HuH-7 (cell line): ENCODE data around the gene U2AF1L4.
A peak's percentile ranks its signal among the peaks of the same experiment; 100 is the strongest.

Experiments
- DNase-seq: peaks from one replicate; pipeline ENCODE4 v3.0.0; 2011; ENCODE audit warnings: low spot score

The U2AF1L4 gene

GRCh38 chr19:35745328-35746086, at the start of gene U2AF1L4, which contains the start of gene PSENEN:
TSS of gene U2AF1L4 (minus strand) at chr19:35745418. CDS start at chr19:35745391, 27 bp downstream.
TSS of gene PSENEN (plus strand) at chr19:35745651. CDS start at chr19:35745931, 280 bp downstream.
- DNase-seq = peak; percentile 93

DNA sequence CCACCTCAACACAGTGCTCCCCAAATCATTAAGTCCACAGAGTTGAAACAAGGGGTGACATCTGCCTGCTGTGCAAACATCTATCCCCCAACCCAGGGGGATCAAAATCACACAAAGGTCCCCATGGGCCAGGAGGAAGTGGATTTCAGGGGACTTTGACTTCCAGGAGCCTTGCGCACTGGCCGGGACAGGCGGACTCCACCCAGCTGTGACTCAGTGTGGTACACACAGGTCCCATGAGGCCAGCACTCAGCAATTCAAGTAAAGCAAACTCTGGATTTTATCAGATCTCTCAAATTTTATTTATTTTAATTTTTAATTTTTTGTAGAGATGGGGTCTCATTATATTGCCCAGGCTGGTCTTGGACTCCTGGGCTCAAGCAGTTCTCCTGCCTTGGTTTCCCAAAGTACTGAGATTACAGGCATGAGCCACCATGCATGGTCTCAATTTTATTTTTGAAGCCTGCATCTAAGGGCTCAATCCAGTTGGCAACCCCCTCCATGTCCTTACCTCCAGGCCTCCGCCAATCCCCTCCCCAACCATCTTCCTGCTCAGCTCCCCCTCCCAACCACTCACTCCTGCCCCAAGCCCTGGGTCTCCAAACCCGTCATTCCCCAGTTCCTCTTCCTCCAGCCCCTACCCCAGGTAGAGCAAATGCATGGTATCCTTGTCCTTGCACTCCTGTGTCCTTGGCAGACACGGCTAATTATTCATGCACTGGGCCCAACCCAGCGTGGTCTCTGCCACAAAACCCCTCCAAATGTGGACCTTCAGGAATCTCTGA, 48.4 kb upstream of the U2AF1L4 start:
- no peak for DNase-seq

DNA sequence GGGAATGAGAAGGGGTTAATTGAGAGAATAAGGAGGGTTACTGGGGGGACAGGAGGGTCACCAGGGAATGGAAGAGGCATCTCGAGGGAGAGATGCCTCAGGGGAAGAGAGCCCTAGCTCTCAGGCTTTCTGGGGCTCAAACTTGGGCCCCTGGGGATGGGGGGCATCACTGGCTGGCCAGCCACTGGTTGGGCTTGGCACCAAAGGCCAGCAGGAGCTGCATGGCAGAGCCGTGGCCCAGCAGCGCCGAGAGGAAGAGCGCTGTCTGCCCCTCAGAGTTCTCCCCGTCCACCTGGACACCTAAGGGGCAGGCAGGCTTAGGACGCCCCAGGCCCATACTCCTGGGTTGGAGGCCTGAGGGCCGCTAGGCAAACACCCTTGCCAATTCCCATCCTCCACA, 47.7 kb upstream of the U2AF1L4 start:
- DNase-seq = no peak

- DNase-seq = no peak
Measured at GRCh38 chr19:35792312-35792711, 47.1 kb upstream of the U2AF1L4 start.

DNA sequence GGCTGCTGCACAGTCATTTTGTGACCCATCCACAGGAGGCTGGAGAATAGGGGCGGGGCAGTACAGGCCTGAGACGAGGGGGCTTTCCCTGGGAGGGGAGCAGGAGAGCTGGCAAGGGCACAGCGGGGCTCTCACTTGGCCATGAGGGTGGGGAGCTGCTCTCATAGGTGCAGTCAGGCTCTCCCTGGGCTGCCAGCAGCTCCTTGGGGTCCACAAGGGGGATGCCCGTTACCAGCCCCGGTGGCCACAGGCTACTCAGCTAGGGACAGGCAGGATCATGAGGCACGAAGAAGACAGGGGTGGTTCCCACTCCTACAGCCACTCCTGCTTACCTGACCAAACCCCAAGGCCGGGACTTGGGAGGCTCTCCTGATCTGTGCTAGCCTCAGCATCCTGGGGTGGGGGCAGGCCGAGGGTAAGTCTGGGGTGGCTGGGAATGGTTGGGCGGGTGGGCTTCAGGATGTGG, 46.6 kb upstream of the U2AF1L4 start:
- DNase-seq = no peak

DNA sequence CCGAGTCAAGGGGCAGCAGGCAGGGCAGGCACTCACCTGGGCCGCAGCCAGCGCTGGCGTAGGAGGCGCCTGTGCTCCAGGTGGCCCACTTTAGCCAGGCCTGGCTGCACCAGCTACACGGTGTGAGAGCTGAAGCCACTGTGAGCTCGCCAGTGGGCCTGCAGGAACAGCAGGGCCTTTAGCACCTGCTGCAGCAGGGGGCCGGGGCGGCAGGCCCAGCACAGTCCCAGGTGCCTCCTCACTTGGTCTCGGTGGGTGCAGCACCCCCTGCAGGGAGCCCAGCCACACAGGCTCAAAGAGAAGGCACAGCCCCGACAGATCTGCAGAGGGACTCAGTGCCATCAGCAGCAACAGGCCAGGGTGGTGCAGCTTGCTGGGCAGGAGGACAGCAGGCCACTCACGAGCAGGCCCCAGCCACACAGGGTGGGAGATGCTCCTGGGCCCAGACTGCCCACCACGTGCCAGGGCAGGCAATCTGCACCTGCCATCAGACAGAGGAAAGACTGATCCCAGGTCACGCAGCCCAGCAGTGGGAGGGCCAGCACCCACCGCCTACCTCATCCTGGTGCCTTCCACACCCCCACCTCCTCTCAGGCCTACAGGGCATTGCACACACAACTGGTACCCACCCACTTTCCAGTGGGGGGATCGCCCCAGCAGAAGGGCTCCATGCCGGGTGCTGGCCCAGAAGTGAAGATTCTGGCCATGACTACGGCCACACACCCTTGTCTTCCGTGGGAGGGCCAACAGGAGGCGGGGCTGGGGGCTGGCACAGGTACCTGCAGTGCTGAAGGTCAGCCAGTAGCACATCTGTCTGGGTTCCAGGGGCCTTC, 46.0 kb upstream of the U2AF1L4 start:
- DNase-seq = peak; percentile 80

- DNase-seq = no peak
Measured at GRCh38 chr19:35789978-35790944, 45.0 kb upstream of the U2AF1L4 start.

GRCh38 chr19:35789195-35789977, 44.2 kb upstream of the U2AF1L4 start:
- DNase-seq = no peak

DNA sequence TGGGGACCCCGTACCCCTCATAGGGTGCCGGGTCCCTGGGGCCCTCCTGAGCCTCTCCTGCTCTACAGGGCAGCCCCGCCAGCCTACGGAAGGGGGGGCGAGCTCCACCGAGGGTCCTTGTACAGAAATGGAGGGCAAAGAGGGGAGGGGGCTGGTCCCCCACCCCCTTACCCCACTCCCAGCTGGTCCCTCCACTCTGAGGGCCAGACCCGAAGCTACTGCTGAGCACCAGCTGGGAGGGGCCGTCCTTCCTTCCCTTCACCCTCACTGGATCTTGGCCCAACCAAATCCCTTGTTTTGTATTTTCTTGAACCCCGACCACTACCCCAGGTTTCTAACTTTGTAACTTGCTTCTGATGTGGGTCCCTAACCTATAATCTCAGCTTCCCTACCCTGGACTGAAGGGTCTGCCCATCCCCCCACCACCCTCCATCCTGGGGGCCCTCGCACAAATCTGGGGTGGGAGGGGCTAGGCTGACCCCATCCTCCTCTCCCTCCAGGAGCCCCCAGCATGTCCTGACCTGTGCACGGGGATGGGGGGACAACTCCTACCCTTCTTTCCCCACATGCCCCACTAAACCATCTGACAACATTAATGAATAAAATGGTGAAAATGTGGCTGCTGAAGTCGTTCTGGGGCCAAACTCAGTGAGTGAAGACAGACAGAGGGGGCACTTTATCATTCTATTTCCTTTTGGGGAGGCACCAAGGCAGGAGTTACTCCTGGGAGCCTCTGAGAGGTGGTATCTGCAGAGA, 43.2 kb upstream of the U2AF1L4 start:
- DNase-seq = no peak

GRCh38 chr19:35787227-35787799, 42.1 kb upstream of the U2AF1L4 start:
- DNase-seq = no peak

GRCh38 chr19:35786299-35787160, 41.3 kb upstream of the U2AF1L4 start:
- DNase-seq = peak; percentile 78

GRCh38 chr19:35785339-35785627, 40.1 kb upstream of the U2AF1L4 start:
- no peak for DNase-seq

- DNase-seq = no peak
Measured at GRCh38 chr19:35784503-35785338, 39.5 kb upstream of the U2AF1L4 start.

DNA sequence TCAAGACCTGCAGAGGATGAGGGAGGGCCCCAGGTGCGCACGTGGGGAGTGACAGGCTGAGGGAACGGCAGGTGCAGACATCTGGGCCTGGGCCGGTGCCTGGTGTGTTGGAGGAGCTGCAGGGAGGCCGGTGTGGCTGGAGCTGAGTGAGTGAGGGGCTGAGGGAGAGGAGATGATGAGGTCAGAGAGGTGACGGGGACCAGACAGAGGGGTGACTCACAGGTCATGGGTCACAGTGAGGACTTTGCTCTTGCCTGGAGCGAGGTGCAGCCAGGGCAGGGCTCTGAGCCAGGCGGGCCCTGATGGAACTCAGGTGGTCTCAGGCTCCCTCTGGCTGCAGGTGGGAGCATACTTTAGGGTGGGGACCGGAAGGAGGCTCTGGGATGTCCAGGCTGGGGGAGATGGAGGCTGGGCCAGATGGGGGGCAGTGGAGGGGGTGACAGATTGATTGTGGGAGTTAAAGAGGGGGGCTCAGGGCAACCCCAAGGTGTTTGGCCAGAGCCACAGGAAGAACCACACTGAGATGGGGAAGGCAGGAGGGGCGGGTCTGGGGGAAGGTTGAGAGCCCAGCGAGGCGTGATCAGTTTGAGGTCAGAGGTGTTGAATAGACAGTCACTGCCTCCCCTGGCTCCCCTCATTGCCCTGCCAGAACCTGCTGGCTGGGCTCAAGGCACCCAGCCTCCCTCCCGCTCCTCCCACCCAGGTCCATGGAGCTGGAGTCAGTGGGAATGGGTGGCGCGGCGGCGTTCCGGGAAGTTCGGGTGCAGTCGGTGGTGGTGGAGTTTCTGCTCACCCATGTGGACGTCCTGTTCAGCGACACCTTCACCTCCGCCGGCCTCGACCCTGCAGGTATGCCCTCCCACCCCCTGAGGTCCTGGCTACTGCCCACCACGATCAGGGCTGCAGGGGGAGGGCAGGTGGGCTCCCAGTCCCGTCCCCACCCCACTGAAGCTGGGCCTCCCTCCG, 38.5 kb upstream of the U2AF1L4 start:
- no peak for DNase-seq

DNA sequence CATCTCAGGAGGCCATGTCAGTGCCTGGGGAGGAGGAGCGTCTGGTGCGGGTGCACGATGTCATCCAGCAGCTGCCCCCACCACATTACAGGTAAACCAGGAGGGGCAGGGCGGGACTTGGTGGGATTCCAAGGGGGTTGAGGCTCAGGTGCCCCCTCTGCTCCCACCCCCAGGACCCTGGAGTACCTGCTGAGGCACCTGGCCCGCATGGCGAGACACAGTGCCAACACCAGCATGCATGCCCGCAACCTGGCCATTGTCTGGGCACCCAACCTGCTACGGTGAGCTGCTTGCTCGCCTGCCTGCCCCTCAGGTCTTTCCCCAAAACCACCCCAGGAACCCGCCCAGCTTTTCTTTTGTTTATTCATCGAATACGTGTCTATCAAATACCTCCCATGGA, 37.4 kb upstream of the U2AF1L4 start:
- DNase-seq = no peak

DNA sequence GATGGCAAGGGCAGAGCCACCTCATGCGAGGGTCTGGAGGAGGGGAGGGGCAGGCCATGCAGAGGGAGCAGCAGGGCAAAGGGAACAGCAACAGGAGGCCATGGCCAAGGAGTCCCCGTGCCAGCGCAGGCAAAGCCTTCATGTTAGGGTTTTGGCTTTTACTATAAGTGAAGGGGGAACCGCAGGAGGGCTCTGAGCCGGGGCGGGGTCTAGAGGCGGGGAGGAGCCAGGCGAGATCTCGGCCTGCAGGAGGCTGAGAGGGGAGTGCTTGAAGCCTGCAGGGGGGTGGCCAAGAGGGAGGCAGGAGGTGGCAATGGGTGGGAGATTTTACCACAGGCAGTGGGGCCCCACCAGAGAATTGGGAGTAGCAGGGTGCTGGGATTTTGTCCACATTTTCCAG, 36.4 kb upstream of the U2AF1L4 start:
- no peak for DNase-seq
